DND-41 (cell line): ENCODE results near the gene PXDC1.

Experiments
- ATAC-seq: fragments of 200-7000 bp; cut with Tn5 transposase; 3 replicates; pipeline ENCODE4 v1.9.1; 2021; ENCODE audit warnings: low read depth; ENCODE audit not compliant: insufficient read depth
- DNase-seq: peaks from one replicate; pipeline ENCODE4 v3.0.0-alpha.2; 2020
- H2AFZ ChIP-seq: 2 replicates; pipeline ENCODE4 v1.6.0; 2012; ENCODE audit warnings: low read depth, low read length
- H3K27ac ChIP-seq: 2 replicates; pipeline ENCODE4 v1.5.1; 2012; ENCODE audit warnings: low read length, inconsistent platforms
- H3K27me3 ChIP-seq: fragments of 200-600 bp; sonication (generic); 2 replicates; pipeline ENCODE4 v1.6.0; 2012; ENCODE audit warnings: low read length, mild to moderate bottlenecking, inconsistent platforms; ENCODE audit not compliant: insufficient read depth, poor library complexity
- H3K36me3 ChIP-seq: 2 replicates; pipeline ENCODE4 v1.5.1; 2012; ENCODE audit warnings: low read length, inconsistent platforms; ENCODE audit not compliant: insufficient read depth
- H3K4me1 ChIP-seq: 2 replicates; pipeline ENCODE4 v1.5.1; 2012; ENCODE audit warnings: mild to moderate bottlenecking, low read length; ENCODE audit not compliant: insufficient read depth
- H3K4me2 ChIP-seq: 2 replicates; pipeline ENCODE4 v1.6.0; 2012; ENCODE audit warnings: mild to moderate bottlenecking, moderate library complexity, low read length, inconsistent platforms; ENCODE audit not compliant: insufficient read depth
- H3K4me3 ChIP-seq, 2 experiments: fragments of 200-600 bp in 1 of 2; shearing (Covaris generic) in 1 of 2; 2 replicates each; pipeline ENCODE4 v1.5.1; 2012 to 2016; ENCODE audit warnings: inconsistent platforms in 2 of 2, low read length in 2 of 2, mild to moderate bottlenecking in 2 of 2, low read depth in 1 of 2, moderate library complexity in 1 of 2
- H3K79me2 ChIP-seq: 2 replicates; pipeline ENCODE4 v1.6.0; 2012; ENCODE audit warnings: low read length, inconsistent platforms; ENCODE audit not compliant: insufficient read depth
- H3K9ac ChIP-seq: 2 replicates; pipeline ENCODE4 v1.6.0; 2012; ENCODE audit warnings: low read depth, mild to moderate bottlenecking, inconsistent platforms, low read length, moderate library complexity
- H3K9me3 ChIP-seq: 2 replicates; pipeline ENCODE4 v1.5.1; 2012; ENCODE audit warnings: low read length, moderate library complexity, mild to moderate bottlenecking, inconsistent platforms; ENCODE audit not compliant: insufficient read depth, severe bottlenecking
- H4K20me1 ChIP-seq: 2 replicates; pipeline ENCODE4 v1.6.0; 2012; ENCODE audit warnings: low read length; ENCODE audit not compliant: insufficient read depth
- EZH2 ChIP-seq: IDR thresholded peaks from 3 replicates; pipeline ENCODE4 v1.6.1; 2012; ENCODE audit warnings: borderline replicate concordance, low read depth, mild to moderate bottlenecking, moderate library complexity, low read length, inconsistent platforms; ENCODE audit not compliant: severe bottlenecking
- TF ChIP-seq, protein P1 (sequence below): IDR thresholded peaks from 2 replicates; pipeline ENCODE4 v1.5.1; 2012; ENCODE audit warnings: borderline replicate concordance, low read length, moderate library complexity, mild to moderate bottlenecking; ENCODE audit not compliant: poor library complexity, severe bottlenecking; ENCODE audit errors: extremely low read depth

PXDC1 gene

DNA sequence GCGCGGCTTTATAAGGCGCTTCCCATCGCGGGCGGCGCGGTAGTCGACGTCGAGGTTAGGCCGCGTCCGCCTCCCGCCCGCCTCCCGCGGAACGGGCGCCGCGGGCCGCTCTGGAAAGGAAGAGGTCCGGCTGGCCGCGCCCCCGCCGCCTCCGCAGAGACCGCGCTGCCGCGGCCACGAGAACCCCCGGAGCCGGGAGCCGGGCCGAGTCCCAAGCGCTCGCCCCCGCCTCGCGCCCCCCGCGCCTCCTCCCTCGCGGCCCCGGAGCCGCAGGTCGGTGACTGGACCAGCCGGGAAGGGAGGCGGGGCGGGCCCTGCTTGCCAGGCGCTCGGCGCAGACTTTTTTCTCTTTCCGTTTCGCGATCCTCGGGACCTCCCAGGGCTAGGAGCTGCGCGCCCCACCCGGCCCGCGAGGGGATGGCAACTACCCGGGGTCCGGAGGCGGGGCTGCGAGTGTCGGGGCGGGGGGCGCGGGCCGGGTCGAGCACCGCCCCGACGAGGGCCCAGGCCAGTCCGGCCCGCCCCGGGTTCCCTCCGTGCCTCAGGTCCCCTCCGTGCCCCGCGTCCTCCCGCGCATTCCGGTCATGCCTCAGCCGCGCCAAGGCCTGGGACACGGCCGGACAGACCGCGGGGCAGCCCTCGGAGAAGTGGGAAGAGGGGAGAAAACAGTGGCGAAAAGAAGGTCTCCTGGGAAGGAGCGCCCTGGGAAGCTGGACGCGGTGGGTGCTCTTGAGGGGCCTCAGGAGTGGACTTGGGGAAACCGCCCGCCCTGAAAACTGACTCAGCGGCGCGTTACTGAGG lies 417 bp upstream of the PXDC1 start:
- H3K27me3 ChIP-seq, result peaks cover 7% of the 10 kb centered on the region
- H3K27ac ChIP-seq, result no peak overlapping the region
- TF ChIP-seq, protein P1, sequence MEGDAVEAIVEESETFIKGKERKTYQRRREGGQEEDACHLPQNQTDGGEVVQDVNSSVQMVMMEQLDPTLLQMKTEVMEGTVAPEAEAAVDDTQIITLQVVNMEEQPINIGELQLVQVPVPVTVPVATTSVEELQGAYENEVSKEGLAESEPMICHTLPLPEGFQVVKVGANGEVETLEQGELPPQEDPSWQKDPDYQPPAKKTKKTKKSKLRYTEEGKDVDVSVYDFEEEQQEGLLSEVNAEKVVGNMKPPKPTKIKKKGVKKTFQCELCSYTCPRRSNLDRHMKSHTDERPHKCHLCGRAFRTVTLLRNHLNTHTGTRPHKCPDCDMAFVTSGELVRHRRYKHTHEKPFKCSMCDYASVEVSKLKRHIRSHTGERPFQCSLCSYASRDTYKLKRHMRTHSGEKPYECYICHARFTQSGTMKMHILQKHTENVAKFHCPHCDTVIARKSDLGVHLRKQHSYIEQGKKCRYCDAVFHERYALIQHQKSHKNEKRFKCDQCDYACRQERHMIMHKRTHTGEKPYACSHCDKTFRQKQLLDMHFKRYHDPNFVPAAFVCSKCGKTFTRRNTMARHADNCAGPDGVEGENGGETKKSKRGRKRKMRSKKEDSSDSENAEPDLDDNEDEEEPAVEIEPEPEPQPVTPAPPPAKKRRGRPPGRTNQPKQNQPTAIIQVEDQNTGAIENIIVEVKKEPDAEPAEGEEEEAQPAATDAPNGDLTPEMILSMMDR, result no peak
- DNase-seq (no peak), ATAC-seq (no peak)
- no peak overlapping the region for H3K9ac ChIP-seq
- no peaks in the 10 kb centered on the region for H3K79me2 ChIP-seq
- no peak overlapping the region for H3K4me3 ChIP-seq
- H4K20me1 ChIP-seq, result no peaks in the 10 kb centered on the region
- H3K4me1 ChIP-seq, result no peaks in the 10 kb centered on the region
- H3K36me3 ChIP-seq, result no peaks in the 10 kb centered on the region
- H3K4me2 ChIP-seq, result no peak overlapping the region
- no peaks in the 10 kb centered on the region for H3K9me3 ChIP-seq
- no peak overlapping the region for H2AFZ ChIP-seq

DNA sequence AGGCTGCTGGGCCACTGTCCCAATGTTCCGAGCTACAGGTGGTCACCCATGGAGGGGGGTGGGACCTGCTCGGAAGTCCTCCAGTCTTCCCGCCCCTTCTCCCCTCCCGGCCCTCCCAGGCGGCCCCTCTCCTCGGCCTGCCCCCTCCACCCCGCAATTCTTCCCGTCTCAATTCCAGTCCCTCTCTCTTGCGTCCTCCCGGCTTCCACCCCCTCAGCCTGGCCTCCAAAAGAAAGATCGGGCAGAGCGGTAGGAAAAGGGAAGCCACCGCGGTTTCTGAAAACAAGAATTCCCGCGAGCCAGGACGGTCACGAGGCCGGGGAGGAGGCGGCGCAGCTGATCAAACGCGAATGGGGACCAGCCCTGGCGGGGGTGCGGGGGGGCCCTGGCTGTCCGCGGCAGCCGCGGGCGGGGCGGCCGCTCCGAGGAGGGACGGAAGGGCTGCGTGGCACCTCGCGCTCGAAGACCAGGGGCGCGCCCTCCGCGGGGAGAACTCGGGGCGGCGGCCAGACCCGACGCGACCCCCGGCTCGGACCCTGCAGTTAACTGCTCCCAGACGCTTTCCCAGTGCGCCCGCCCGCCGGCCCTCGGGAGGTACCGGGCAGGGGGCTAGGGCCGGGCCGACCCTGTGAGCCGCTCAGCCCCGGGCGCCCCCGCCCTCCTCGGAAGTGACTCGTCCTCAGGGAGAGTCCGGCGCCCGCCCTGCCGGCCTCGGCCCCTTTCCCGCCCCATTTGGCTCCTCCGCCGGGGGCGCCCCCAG lies 1.0 kb downstream of the PXDC1 start:
- Histone ChIP-seq H3K4me1 (no peaks in the 10 kb centered on the region), H3K27ac (no peak overlapping the region), H3K4me3 (no peak overlapping the region), H3K79me2 (no peaks in the 10 kb centered on the region), H4K20me1 (no peaks in the 10 kb centered on the region), H2AFZ (no peak overlapping the region), H3K9me3 (no peaks in the 10 kb centered on the region), H3K36me3 (no peaks in the 10 kb centered on the region), H3K9ac (no peak overlapping the region), H3K27me3 (peaks cover 7% of the 10 kb centered on the region), H3K4me2 (no peak overlapping the region)
- TF ChIP-seq, protein P1, result no peak
- TF ChIP-seq EZH2, result no peak
- DNase-seq (no peak), ATAC-seq (no peak)

DNA sequence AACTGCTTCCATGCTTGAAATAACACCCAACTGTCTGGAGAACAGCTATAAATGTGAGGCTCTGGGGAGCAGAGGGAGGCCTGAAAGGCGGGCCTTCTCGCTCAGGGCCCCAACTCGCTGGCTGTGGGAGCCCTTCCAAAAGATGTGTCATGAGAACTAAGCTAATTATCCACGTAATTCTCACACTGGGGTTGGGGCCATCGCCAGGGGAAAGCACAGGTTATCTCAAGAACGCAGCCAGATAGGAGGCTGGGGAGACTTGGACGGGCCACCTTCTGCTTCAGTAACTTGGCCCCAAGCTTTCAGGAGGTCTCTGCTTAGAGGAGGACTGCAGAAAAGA lies 1.6 kb downstream of the PXDC1 start:
- H3K4me1 ChIP-seq, result no peaks in the 10 kb centered on the region
- no peak overlapping the region for H2AFZ ChIP-seq
- no peaks in the 10 kb centered on the region for H3K9me3 ChIP-seq
- no peaks in the 10 kb centered on the region for H3K79me2 ChIP-seq
- H3K9ac ChIP-seq, result no peak overlapping the region
- peaks cover 7% of the 10 kb centered on the region for H3K27me3 ChIP-seq
- ATAC-seq (no peak), DNase-seq (no peak)
- H3K36me3 ChIP-seq, result no peaks in the 10 kb centered on the region
- TF ChIP-seq, protein P1, result no peak
- TF ChIP-seq EZH2, result no peak
- H3K27ac ChIP-seq, result no peak overlapping the region
- H4K20me1 ChIP-seq, result no peaks in the 10 kb centered on the region
- H3K4me2 ChIP-seq, result no peak overlapping the region
- no peak overlapping the region for H3K4me3 ChIP-seq
